Keratinocyte (primary cell): Measurements from ENCODE around the gene NRG3. TPM values are rescaled to one million over a fixed set of nuclear protein-coding genes. Genes with fewer than 3 reads are reported as not detected.

Experiments
- DNase-seq: peaks from one replicate; pipeline ENCODE4 v3.0.0-alpha.2; 2011; ENCODE audit warnings: low read depth, missing footprints, low spot score
- FAIRE-seq: peaks from 2 replicates; lab custom pipeline; 2011; peaks lifted over from hg19 to GRCh38; lab: Jason Lieb, UNC
- H2AFZ ChIP-seq: 2 replicates; pipeline ENCODE4 v1.6.0; 2012; ENCODE audit warnings: low read length, control low read depth, inconsistent platforms; ENCODE audit not compliant: control insufficient read depth
- H3K27ac ChIP-seq: 2 replicates; pipeline ENCODE4 v1.5.1; 2011; ENCODE audit warnings: low read length; ENCODE audit not compliant: control insufficient read depth, insufficient read depth
- H3K27me3 ChIP-seq: 3 replicates; pipeline ENCODE4 v1.6.0; 2011; ENCODE audit warnings: low read length; ENCODE audit not compliant: control insufficient read depth, insufficient read depth; ENCODE audit errors: extremely low read depth
- H3K36me3 ChIP-seq, 2 experiments: 2 replicates in 1 of 2; 3 replicates in 1 of 2; pipeline ENCODE4 v1.5.1; 2011; ENCODE audit warnings: low read length in 2 of 2, mild to moderate bottlenecking in 1 of 2; ENCODE audit not compliant: control insufficient read depth in 2 of 2, insufficient read depth in 2 of 2; ENCODE audit errors: extremely low read depth in 1 of 2
- H3K4me1 ChIP-seq: 3 replicates; pipeline ENCODE4 v1.5.1; 2011; ENCODE audit warnings: low read length; ENCODE audit not compliant: control insufficient read depth, insufficient read depth; ENCODE audit errors: extremely low read depth
- H3K4me2 ChIP-seq: 3 replicates; pipeline ENCODE4 v1.6.0; 2011; ENCODE audit warnings: low read depth, low read length; ENCODE audit not compliant: control insufficient read depth, insufficient read depth; ENCODE audit errors: extremely low read depth
- H3K4me3 ChIP-seq, 3 experiments: fragments of 200-600 bp in 1 of 3; sonication (generic) in 1 of 3; 2 replicates in 2 of 3; 3 replicates in 1 of 3; pipeline ENCODE4 v1.5.1; 2011 to 2016; ENCODE audit warnings: low read length in 3 of 3, mild to moderate bottlenecking in 3 of 3, control low read depth in 2 of 3, inconsistent platforms in 1 of 3, low read depth in 1 of 3, mixed read lengths in 1 of 3, mixed run types in 1 of 3, moderate library complexity in 1 of 3; ENCODE audit not compliant: control insufficient read depth in 2 of 3, insufficient read depth in 2 of 3; ENCODE audit errors: extremely low read depth in 1 of 3
- H3K79me2 ChIP-seq: 2 replicates; pipeline ENCODE4 v1.6.0; 2012; ENCODE audit warnings: low read length; ENCODE audit not compliant: control insufficient read depth, insufficient read depth
- H3K9ac ChIP-seq: 3 replicates; pipeline ENCODE4 v1.6.0; 2011; ENCODE audit warnings: low read length; ENCODE audit not compliant: control insufficient read depth, insufficient read depth; ENCODE audit errors: extremely low read depth
- H3K9me1 ChIP-seq: 3 replicates; pipeline ENCODE4 v1.6.0; 2011; ENCODE audit warnings: low read length; ENCODE audit not compliant: control insufficient read depth, insufficient read depth; ENCODE audit errors: extremely low read depth
- H3K9me3 ChIP-seq: 2 replicates; pipeline ENCODE4 v1.5.1; 2012; ENCODE audit warnings: low read depth, low read length; ENCODE audit not compliant: control insufficient read depth
- H4K20me1 ChIP-seq: 3 replicates; pipeline ENCODE4 v1.6.0; 2011; ENCODE audit warnings: low read length; ENCODE audit not compliant: control insufficient read depth, insufficient read depth; ENCODE audit errors: extremely low read depth
- EZH2 ChIP-seq: IDR thresholded peaks from one replicate; pipeline ENCODE4 v1.6.1; 2012; ENCODE audit warnings: inconsistent platforms, mild to moderate bottlenecking, low read length, moderate library complexity
- dilution Hi-C: fragments of 300-500 bp; cut with MboI; formaldehyde crosslinking; loops from one replicate; pipeline ENCODE4 v1.7.0; 2020; ENCODE audit warnings: low sequenced_read_pairs; ENCODE audit not compliant: extremely low pct_ligation_motif_present
- polyA plus RNA-seq, 5 experiments: library from polyadenylated mRNA; depleted of rRNA in 3 of 5; stranded (reverse) in 3 of 5; stranded (forward) in 1 of 5; unstranded in 1 of 5; fragments of >200 nt; gene quantifications; 1 replicate in 1 of 5; 2 replicates in 3 of 5; 3 replicates in 1 of 5; pipeline versions ENCODE4 v1.2.1 to v1.2.3, GENCODE V29; 2011 to 2012; ENCODE audit warnings: missing spikeins in 2 of 5, low read depth in 1 of 5, low replicate concordance in 1 of 5
- TF ChIP-seq, protein P1 (sequence below), 3 experiments: IDR thresholded peaks in 1 of 3; conservative IDR thresholded peaks in 1 of 3; optimal IDR thresholded peaks in 1 of 3; 2 replicates in 2 of 3; 3 replicates in 1 of 3; pipeline versions ENCODE3 to v1.5.1; 2011; ENCODE audit warnings: low read length in 3 of 3, mild to moderate bottlenecking in 3 of 3, moderate library complexity in 2 of 3, control low read depth in 1 of 3, inconsistent platforms in 1 of 3; ENCODE audit not compliant: insufficient read depth in 2 of 3; ENCODE audit errors: extremely low read depth in 1 of 3

NRG3 gene
- polyA plus RNA-seq, 1 donor (not counting 4 experiments of a cell fraction or from before 2014, with no cell fraction given), result not detected

DNA sequence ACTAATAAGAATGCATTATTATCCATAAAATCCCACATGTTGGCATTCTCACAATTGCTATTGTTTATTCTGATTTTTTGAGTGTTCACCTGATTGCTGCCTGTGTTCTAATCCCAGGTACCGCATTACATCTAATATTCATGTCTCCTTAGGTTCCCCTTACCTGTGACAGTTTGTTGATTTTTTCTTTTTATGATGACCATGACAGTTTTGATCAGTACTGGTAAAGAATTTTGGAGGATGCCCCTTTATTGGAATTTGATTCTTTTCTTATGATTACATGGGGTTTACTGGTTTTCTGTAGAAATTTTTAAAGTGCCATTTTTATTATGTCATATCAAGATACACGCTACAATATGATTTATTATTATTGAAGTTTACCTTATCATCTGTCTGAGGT lies 1091.1 kb downstream of the NRG3 start:
- Histone ChIP-seq H3K9me3 (no peaks in the 10 kb centered on the region), H3K27ac (no peak overlapping the region), H3K79me2 (no peaks in the 10 kb centered on the region), H3K9ac (no peak overlapping the region), H3K4me2 (no peak overlapping the region), H3K9me1 (no peaks in the 10 kb centered on the region), H4K20me1 (no peaks in the 10 kb centered on the region), H2AFZ (no peak overlapping the region), H3K4me3 (no peak overlapping the region), H3K27me3 (no peaks in the 10 kb centered on the region), H3K4me1 (no peaks in the 10 kb centered on the region), H3K36me3 (no peaks in the 10 kb centered on the region)
- DNase-seq (no peak), FAIRE-seq (no peak)
- dilution Hi-C loops, result no loop called here
- TF ChIP-seq, protein P1, sequence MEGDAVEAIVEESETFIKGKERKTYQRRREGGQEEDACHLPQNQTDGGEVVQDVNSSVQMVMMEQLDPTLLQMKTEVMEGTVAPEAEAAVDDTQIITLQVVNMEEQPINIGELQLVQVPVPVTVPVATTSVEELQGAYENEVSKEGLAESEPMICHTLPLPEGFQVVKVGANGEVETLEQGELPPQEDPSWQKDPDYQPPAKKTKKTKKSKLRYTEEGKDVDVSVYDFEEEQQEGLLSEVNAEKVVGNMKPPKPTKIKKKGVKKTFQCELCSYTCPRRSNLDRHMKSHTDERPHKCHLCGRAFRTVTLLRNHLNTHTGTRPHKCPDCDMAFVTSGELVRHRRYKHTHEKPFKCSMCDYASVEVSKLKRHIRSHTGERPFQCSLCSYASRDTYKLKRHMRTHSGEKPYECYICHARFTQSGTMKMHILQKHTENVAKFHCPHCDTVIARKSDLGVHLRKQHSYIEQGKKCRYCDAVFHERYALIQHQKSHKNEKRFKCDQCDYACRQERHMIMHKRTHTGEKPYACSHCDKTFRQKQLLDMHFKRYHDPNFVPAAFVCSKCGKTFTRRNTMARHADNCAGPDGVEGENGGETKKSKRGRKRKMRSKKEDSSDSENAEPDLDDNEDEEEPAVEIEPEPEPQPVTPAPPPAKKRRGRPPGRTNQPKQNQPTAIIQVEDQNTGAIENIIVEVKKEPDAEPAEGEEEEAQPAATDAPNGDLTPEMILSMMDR (optimal IDR thresholded peaks at IDR 0.05 in 1 of 3, IDR thresholded peaks at IDR 0.05 in 1 of 3, conservative IDR thresholded peaks at IDR 0.05 in 1 of 3; ENCODE audit: extremely low read depth in 1 of 3, insufficient read depth in 2 of 3, low read length in 3 of 3), result no peak
- TF ChIP-seq EZH2, result no peak

DNA sequence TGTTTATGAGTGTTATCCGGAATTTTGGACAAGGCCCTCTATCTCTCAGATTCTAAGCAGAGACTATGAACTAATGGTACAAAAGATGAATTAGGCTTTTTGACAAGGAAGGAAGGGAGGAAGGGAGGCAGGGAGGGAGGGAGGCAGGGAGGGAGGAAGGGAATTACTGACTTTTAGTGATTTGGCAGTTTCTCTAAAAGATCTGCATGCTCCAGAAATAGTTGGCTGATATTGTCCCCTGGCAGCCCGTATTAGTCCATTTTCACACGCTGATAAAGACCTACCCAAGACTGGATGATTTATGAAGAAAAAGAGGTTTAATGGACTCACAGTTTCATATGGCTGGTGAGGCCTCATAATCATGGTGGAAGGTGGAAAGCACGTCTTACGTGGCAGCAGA lies 1093.5 kb downstream of the NRG3 start:
- Histone ChIP-seq H3K4me1 (no peaks in the 10 kb centered on the region), H3K9me1 (no peaks in the 10 kb centered on the region), H3K4me2 (no peak overlapping the region), H3K79me2 (no peaks in the 10 kb centered on the region), H4K20me1 (no peaks in the 10 kb centered on the region), H2AFZ (no peak overlapping the region), H3K27me3 (no peaks in the 10 kb centered on the region), H3K36me3 (no peaks in the 10 kb centered on the region), H3K9me3 (no peaks in the 10 kb centered on the region), H3K27ac (no peak overlapping the region), H3K4me3 (no peak overlapping the region), H3K9ac (no peak overlapping the region)
- DNase-seq (no peak), FAIRE-seq (no peak)
- dilution Hi-C loops, result no loop called here
- TF ChIP-seq, protein P1 (optimal IDR thresholded peaks at IDR 0.05 in 1 of 3, IDR thresholded peaks at IDR 0.05 in 1 of 3, conservative IDR thresholded peaks at IDR 0.05 in 1 of 3; ENCODE audit: extremely low read depth in 1 of 3, insufficient read depth in 2 of 3, low read length in 3 of 3), result no peak
- no peak for TF ChIP-seq EZH2
